Liver (tissue), 3 donors: ENCODE data around the gene RNF214.

Source experiments
- EGR1 ChIP-seq, 2 donors: IDR thresholded peaks; 2 replicates each; pipeline ENCODE4 v1.6.1; 2016 to 2018; ENCODE audit warnings: antibody characterized with exemption in 2 of 2, low read depth in 2 of 2
- YY1 ChIP-seq: IDR thresholded peaks from 2 replicates; pipeline ENCODE4 v1.6.1; 2016; ENCODE audit warnings: antibody characterized with exemption, mild to moderate bottlenecking
- TF ChIP-seq, protein P1 (sequence below): fragments of 150-350 bp; IDR thresholded peaks from 2 replicates; pipeline ENCODE4 v1.5.1; 2017; ENCODE audit warnings: improper control_type of control experiment, low read depth, low read length; ENCODE audit not compliant: missing input control
- donor health status: healthy.
- donor health status: healthy.

DNA sequence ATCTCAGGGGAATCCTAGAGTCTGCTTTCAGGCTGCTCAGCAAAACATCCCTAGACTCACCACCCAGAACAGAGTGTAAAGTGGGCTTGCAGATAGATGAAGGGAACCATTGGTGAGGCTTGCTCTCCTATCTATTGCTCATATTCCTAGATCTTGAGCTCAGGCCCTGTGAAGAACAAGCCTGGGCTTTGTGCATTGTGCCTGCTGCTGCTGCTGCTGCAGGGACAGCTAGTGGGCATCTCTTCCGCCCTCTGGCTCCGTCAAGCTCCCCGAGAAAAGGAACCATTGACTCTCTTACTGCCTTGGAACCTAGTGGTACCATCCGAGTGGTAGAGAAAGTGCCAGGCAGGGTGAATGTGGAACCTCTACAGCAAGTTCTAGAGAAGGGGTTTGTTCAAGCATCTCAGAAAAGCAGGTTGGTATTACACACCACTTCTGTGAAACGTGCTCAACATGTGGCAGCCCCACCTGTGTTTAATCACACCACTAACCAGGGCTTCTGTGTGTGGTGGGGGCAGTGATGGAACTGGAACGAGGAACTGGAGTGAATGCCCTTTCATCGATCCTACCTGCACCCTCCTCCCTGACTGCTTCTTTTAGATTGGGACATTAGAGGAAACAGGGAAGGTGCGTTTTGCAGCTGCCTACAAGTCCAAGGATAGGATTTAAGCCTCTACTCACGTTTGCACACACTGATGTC, 63.1 kb downstream of the RNF214 start:
- TF ChIP-seq YY1 = no peak
- TF ChIP-seq, protein P1, sequence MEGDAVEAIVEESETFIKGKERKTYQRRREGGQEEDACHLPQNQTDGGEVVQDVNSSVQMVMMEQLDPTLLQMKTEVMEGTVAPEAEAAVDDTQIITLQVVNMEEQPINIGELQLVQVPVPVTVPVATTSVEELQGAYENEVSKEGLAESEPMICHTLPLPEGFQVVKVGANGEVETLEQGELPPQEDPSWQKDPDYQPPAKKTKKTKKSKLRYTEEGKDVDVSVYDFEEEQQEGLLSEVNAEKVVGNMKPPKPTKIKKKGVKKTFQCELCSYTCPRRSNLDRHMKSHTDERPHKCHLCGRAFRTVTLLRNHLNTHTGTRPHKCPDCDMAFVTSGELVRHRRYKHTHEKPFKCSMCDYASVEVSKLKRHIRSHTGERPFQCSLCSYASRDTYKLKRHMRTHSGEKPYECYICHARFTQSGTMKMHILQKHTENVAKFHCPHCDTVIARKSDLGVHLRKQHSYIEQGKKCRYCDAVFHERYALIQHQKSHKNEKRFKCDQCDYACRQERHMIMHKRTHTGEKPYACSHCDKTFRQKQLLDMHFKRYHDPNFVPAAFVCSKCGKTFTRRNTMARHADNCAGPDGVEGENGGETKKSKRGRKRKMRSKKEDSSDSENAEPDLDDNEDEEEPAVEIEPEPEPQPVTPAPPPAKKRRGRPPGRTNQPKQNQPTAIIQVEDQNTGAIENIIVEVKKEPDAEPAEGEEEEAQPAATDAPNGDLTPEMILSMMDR = no peak
- TF ChIP-seq EGR1 (IDR thresholded peaks at IDR 0.05; ENCODE audit: low read depth in 2 of 2) = no peak
